ENCODE measurements around the gene USP35. TPM values are rescaled to one million over a fixed set of nuclear protein-coding genes. Genes with fewer than 3 reads are reported as not detected.
A peak's percentile ranks its signal among the peaks of the same experiment; 100 is the strongest.
"Not testable (repeated sequence)": the region's sequence is repeated elsewhere in the genome, so short reads cannot be mapped to it uniquely, and the experiment has no call there.

USP35 gene
- total and polyA plus RNA-seq, 5 donors from 2014 or later = 0.11 to 15.0 (median 0.52) TPM

GRCh38 chr11:78226684-78227680 is 38.3 kb downstream of the USP35 start:
- Mint-ChIP-seq H3K27ac (no peak overlapping the region), H3K27me3 (no peaks in the 10 kb centered on the region), H3K36me3 (peaks cover 15% of the 10 kb centered on the region), H3K4me3 (no peak overlapping the region), H3K9me3 (no peaks in the 10 kb centered on the region), H3K4me1 (peaks cover 0 to 19% (median 4%) of the 10 kb centered on the region in 4 donors)
- Histone ChIP-seq H3K9me3 (ENCODE audit: control insufficient read depth in 2 of 2, low read length in 2 of 2) (no peaks in the 10 kb centered on the region), H3K4me1 (ENCODE audit: control insufficient read depth, insufficient read depth, low read length, poor library complexity, severe bottlenecking) (no peaks in the 10 kb centered on the region), H3K27me3 (ENCODE audit: control insufficient read depth, insufficient read depth, low read length) (no peaks in the 10 kb centered on the region), H3K36me3 (ENCODE audit: control insufficient read depth, insufficient read depth, low read length) (no peaks in the 10 kb centered on the region), H3K4me3 (ENCODE audit: low read depth, low read length) (no peak overlapping the region), H3K27ac (ENCODE audit: insufficient read depth, low read length, poor library complexity, severe bottlenecking) (no peak overlapping the region)
- ATAC-seq (ENCODE audit: low read depth in 2 of 2) (no peak), DNase-seq (peak in 1 of 3 donors; percentile 60)

- Histone ChIP-seq H3K27ac (ENCODE audit: insufficient read depth, low read length, poor library complexity, severe bottlenecking) (no peak overlapping the region), H3K27me3 (ENCODE audit: control insufficient read depth, insufficient read depth, low read length) (no peaks in the 10 kb centered on the region), H3K4me1 (ENCODE audit: control insufficient read depth, insufficient read depth, low read length, poor library complexity, severe bottlenecking) (no peaks in the 10 kb centered on the region), H3K36me3 (ENCODE audit: control insufficient read depth, insufficient read depth, low read length) (no peaks in the 10 kb centered on the region), H3K9me3 (ENCODE audit: control insufficient read depth in 2 of 2, low read length in 2 of 2) (no peaks in the 10 kb centered on the region), H3K4me3 (ENCODE audit: low read depth, low read length) (no peak overlapping the region)
- DNase-seq = no peak
- ATAC-seq (ENCODE audit: low read depth in 2 of 2) = no peak
- Mint-ChIP-seq H3K27me3 (no peaks in the 10 kb centered on the region), H3K4me3 (no peak overlapping the region), H3K4me1 (peaks cover 0 to 18% (median 4%) of the 10 kb centered on the region in 4 donors), H3K27ac (no peak overlapping the region), H3K9me3 (no peaks in the 10 kb centered on the region), H3K36me3 (peaks cover 15% of the 10 kb centered on the region)
These were observed 39.2 kb downstream of the USP35 start for GRCh38 chr11:78227921-78228320.

GRCh38 chr11:78228467-78228866 is 39.7 kb downstream of the USP35 start:
- Histone ChIP-seq H3K9me3 (ENCODE audit: control insufficient read depth in 2 of 2, low read length in 2 of 2) (no peaks in the 10 kb centered on the region), H3K36me3 (ENCODE audit: control insufficient read depth, insufficient read depth, low read length) (no peaks in the 10 kb centered on the region), H3K4me3 (ENCODE audit: low read depth, low read length) (no peak overlapping the region), H3K27ac (ENCODE audit: insufficient read depth, low read length, poor library complexity, severe bottlenecking) (no peak overlapping the region), H3K4me1 (ENCODE audit: control insufficient read depth, insufficient read depth, low read length, poor library complexity, severe bottlenecking) (no peaks in the 10 kb centered on the region), H3K27me3 (ENCODE audit: control insufficient read depth, insufficient read depth, low read length) (no peaks in the 10 kb centered on the region)
- DNase-seq (peak in 1 of 3 donors; percentile 67), ATAC-seq (ENCODE audit: low read depth in 2 of 2) (peak in 1 of 2 donors; percentile 47)
- no peaks in the 10 kb centered on the region for H3K27me3 Mint-ChIP-seq
- no peak overlapping the region for H3K4me3 Mint-ChIP-seq
- H3K27ac Mint-ChIP-seq = no peak overlapping the region
- H3K4me1 Mint-ChIP-seq = peaks cover 0 to 13% (median 3%) of the 10 kb centered on the region in 4 donors
- peaks cover 13% of the 10 kb centered on the region for H3K36me3 Mint-ChIP-seq
- H3K9me3 Mint-ChIP-seq = no peaks in the 10 kb centered on the region

- no peak for ATAC-seq (ENCODE audit: low read depth in 2 of 2)
- Mint-ChIP-seq H3K27ac (no peak overlapping the region), H3K4me1 (peaks cover 0 to 8% (median 2%) of the 10 kb centered on the region in 4 donors), H3K36me3 (peaks cover 11% of the 10 kb centered on the region), H3K27me3 (no peaks in the 10 kb centered on the region), H3K4me3 (no peak overlapping the region), H3K9me3 (no peaks in the 10 kb centered on the region)
- Histone ChIP-seq H3K9me3 (ENCODE audit: control insufficient read depth in 2 of 2, low read length in 2 of 2) (no peaks in the 10 kb centered on the region), H3K27ac (ENCODE audit: insufficient read depth, low read length, poor library complexity, severe bottlenecking) (no peak overlapping the region), H3K4me3 (ENCODE audit: low read depth, low read length) (no peak overlapping the region), H3K4me1 (ENCODE audit: control insufficient read depth, insufficient read depth, low read length, poor library complexity, severe bottlenecking) (no peaks in the 10 kb centered on the region), H3K27me3 (ENCODE audit: control insufficient read depth, insufficient read depth, low read length) (no peaks in the 10 kb centered on the region), H3K36me3 (ENCODE audit: control insufficient read depth, insufficient read depth, low read length) (no peaks in the 10 kb centered on the region)
- DNase-seq = no peak
These were observed 40.4 kb downstream of the USP35 start for GRCh38 chr11:78229106-78229505.

GRCh38 chr11:78230161-78230877 is 41.6 kb downstream of the USP35 start:
- H3K27ac ChIP-seq (ENCODE audit: insufficient read depth, low read length, poor library complexity, severe bottlenecking) = no peak overlapping the region
- H3K27ac Mint-ChIP-seq = no peak overlapping the region
- ATAC-seq (ENCODE audit: low read depth in 2 of 2) (no peak), DNase-seq (no peak)
- peaks cover 0 to under 1% (median 0%) of the 10 kb centered on the region in 7 donors for H3K9me3 Mint-ChIP-seq
- H3K4me1 Mint-ChIP-seq = peaks cover 0 to 3% (median 1%) of the 10 kb centered on the region in 4 donors
- H3K4me3 Mint-ChIP-seq = no peak overlapping the region
- H3K4me3 ChIP-seq (ENCODE audit: low read depth, low read length) = no peak overlapping the region
- H3K27me3 ChIP-seq (ENCODE audit: control insufficient read depth, insufficient read depth, low read length) = no peaks in the 10 kb centered on the region
- H3K36me3 Mint-ChIP-seq = peaks cover 3% of the 10 kb centered on the region
- no peaks in the 10 kb centered on the region for H3K4me1 ChIP-seq (ENCODE audit: control insufficient read depth, insufficient read depth, low read length, poor library complexity, severe bottlenecking)
- H3K36me3 ChIP-seq (ENCODE audit: control insufficient read depth, insufficient read depth, low read length) = no peaks in the 10 kb centered on the region
- H3K9me3 ChIP-seq (ENCODE audit: control insufficient read depth in 2 of 2, low read length in 2 of 2) = no peaks in the 10 kb centered on the region
- peaks cover under 1% of the 10 kb centered on the region for H3K27me3 Mint-ChIP-seq

GRCh38 chr11:78231962-78232501 is 43.3 kb downstream of the USP35 start:
- H3K36me3 ChIP-seq (ENCODE audit: control insufficient read depth, insufficient read depth, low read length) = no peaks in the 10 kb centered on the region
- peaks cover 0 to 3% (median 1%) of the 10 kb centered on the region in 4 donors for H3K4me1 Mint-ChIP-seq
- no peaks in the 10 kb centered on the region for H3K27me3 ChIP-seq (ENCODE audit: control insufficient read depth, insufficient read depth, low read length)
- peaks cover 0 to 3% (median 0%) of the 10 kb centered on the region in 7 donors for H3K9me3 Mint-ChIP-seq
- DNase-seq = no peak
- no peak overlapping the region for H3K27ac Mint-ChIP-seq
- no peak overlapping the region for H3K4me3 Mint-ChIP-seq
- no peaks in the 10 kb centered on the region for H3K4me1 ChIP-seq (ENCODE audit: control insufficient read depth, insufficient read depth, low read length, poor library complexity, severe bottlenecking)
- H3K27ac ChIP-seq (ENCODE audit: insufficient read depth, low read length, poor library complexity, severe bottlenecking) = no peak overlapping the region
- peaks cover 4% of the 10 kb centered on the region for H3K36me3 Mint-ChIP-seq
- no peak overlapping the region for H3K4me3 ChIP-seq (ENCODE audit: low read depth, low read length)
- H3K9me3 ChIP-seq (ENCODE audit: control insufficient read depth in 2 of 2, low read length in 2 of 2) = no peaks in the 10 kb centered on the region
- no peak for ATAC-seq (ENCODE audit: low read depth in 2 of 2)
- peaks cover 5% of the 10 kb centered on the region for H3K27me3 Mint-ChIP-seq

GRCh38 chr11:78233046-78233445 is 44.3 kb downstream of the USP35 start:
- not testable (repeated sequence) for H3K36me3 ChIP-seq (ENCODE audit: control insufficient read depth, insufficient read depth, low read length); H3K4me1 ChIP-seq (ENCODE audit: control insufficient read depth, insufficient read depth, low read length, poor library complexity, severe bottlenecking); H3K4me1 Mint-ChIP-seq; DNase-seq; H3K9me3 Mint-ChIP-seq; H3K27ac Mint-ChIP-seq; ATAC-seq (ENCODE audit: low read depth in 2 of 2); H3K27me3 Mint-ChIP-seq; H3K27me3 ChIP-seq (ENCODE audit: control insufficient read depth, insufficient read depth, low read length); H3K36me3 Mint-ChIP-seq; H3K4me3 Mint-ChIP-seq; H3K9me3 ChIP-seq (ENCODE audit: control insufficient read depth in 2 of 2, low read length in 2 of 2); H3K4me3 ChIP-seq (ENCODE audit: low read depth, low read length); H3K27ac ChIP-seq (ENCODE audit: insufficient read depth, low read length, poor library complexity, severe bottlenecking)
